HG02840 (cell line): ENCODE results near the gene RBM38.

ENCODE experiments used
- ATAC-seq: cut with Tn5 transposase; IDR thresholded peaks from one replicate; pipeline ENCODE4 v1.9.1; 2021; ENCODE audit warnings: mild to moderate bottlenecking, moderate library complexity, moderate number of reproducible peaks; ENCODE audit not compliant: unreplicated experiment, low FRiP score

The RBM38 gene

GRCh38 chr20:57400821-57401564, 9.8 kb downstream of the RBM38 start:
- ATAC-seq, result no peak

GRCh38 chr20:57401565-57401918, 10.3 kb downstream of the RBM38 start:
- ATAC-seq, result no peak

GRCh38 chr20:57402206-57403125, 11.3 kb downstream of the RBM38 start:
- no peak for ATAC-seq

- ATAC-seq, result no peak
Measured at GRCh38 chr20:57403216-57403615, 12.0 kb downstream of the RBM38 start.

GRCh38 chr20:57404006-57404405, 12.8 kb downstream of the RBM38 start:
- no peak for ATAC-seq

- ATAC-seq, result no peak
Measured at GRCh38 chr20:57404419-57405072, 13.3 kb downstream of the RBM38 start.

- ATAC-seq, result no peak
Measured at GRCh38 chr20:57405236-57406016, 14.2 kb downstream of the RBM38 start.

- no peak for ATAC-seq
Measured at GRCh38 chr20:57407541-57407956, 16.4 kb downstream of the RBM38 start.

GRCh38 chr20:57408131-57408530, 16.9 kb downstream of the RBM38 start:
- no peak for ATAC-seq

GRCh38 chr20:57408536-57409233, 17.5 kb downstream of the RBM38 start:
- ATAC-seq, result no peak

GRCh38 chr20:57409316-57409671, 18.1 kb downstream of the RBM38 start:
- no peak for ATAC-seq

- no peak for ATAC-seq
Measured at GRCh38 chr20:57409672-57410397, 18.6 kb downstream of the RBM38 start.

GRCh38 chr20:57410398-57410920, 19.3 kb downstream of the RBM38 start:
- ATAC-seq, result no peak

- no peak for ATAC-seq
Measured at GRCh38 chr20:57410924-57411323, 19.7 kb downstream of the RBM38 start.

- ATAC-seq, result no peak
Measured at GRCh38 chr20:57411406-57412283, 20.4 kb downstream of the RBM38 start.

GRCh38 chr20:57412347-57413029, 21.3 kb downstream of the RBM38 start:
- no peak for ATAC-seq

- no peak for ATAC-seq
Measured at GRCh38 chr20:57413986-57414385, 22.8 kb downstream of the RBM38 start.
